GM19035 (cell line): ENCODE results near the gene CFAP300.

ENCODE experiments used
- ATAC-seq: cut with Tn5 transposase; IDR thresholded peaks from one replicate; pipeline ENCODE4 v1.9.1; 2021; ENCODE audit not compliant: unreplicated experiment

Gene CFAP300

DNA sequence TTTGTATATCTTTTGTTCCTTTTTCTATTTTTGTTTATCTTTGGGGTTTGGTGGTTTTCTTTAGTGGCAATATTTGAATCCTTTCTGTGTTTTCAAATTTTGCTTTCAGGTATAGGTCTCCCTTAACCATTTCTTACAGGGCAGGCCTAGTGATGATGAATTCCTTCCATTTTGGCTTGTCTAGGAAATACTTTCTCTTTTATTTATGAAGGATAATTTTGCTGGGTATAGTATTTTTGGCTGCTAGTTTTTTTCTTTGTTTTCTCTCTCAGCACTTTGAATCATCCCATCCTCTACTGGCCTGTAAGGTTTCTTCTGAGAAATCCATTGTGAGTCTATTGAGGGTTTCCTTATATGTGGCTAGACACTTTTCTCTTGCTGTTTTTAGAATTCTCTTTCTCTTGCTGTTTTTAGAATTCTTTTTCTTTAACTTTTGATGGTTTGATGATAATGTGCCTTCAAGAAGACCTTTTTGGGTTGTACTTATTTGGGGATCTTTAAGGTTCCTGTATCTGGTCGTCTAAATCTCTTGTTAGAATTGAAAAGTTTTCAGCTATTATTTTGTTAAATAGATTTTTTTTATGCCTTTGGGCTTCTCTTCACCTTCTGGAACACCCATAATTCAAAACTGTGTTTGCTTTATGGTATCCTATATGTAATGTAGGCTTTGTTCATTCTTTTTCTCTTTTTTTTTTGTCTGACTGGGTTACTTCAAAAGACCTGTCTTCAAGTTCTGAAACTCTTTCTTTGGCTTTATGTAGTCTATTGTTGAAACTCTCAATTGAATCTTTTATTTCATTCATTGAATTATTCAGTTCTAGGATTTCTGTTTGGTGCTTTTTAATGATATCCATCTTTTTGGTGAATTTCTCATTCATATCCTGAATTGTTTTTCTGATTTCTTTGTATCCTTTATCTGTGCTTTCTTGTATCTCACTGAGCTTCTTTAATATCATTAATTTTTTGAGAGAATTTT is 24.5 kb downstream of the CFAP300 start:
- ATAC-seq: no peak

DNA sequence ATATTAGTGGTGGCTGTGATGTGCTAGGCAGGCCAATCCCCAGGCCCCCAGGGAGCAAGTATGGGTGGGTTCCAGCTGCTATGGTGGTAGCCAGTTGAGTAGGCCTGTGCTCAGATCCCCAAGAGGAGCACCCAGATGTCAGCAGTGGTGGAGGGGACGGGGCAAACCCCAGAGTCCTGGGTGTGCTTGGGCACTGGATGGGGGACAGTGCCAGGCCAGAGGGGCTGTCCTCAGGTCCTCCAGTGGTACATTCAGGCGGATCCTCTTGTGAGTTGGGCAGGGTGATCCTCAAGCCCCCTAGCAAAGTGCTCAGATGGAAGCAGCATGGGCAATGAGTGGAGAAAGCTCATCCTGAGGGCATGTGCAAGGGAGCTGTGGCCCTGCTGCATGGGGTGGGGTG is 26.0 kb downstream of the CFAP300 start:
- ATAC-seq: no peak

DNA sequence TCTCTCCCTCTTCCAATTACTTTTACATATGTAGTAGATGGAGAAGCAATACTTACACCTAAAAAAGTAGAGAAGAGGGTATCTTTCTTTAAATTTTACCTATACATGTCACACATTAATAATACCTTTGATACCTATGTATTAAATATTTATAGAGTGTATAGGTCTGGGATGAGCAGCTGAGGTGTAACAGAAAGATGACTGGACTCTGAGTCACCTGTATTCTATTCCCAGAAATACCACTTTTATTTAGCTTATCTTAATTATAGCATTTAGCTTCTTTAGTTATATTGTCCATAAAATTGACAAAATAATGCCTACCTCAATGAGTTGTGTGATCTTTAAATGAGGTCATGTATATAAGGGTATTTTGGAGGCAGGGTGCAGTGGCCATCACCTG is 32.4 kb downstream of the CFAP300 start:
- ATAC-seq: no peak

DNA sequence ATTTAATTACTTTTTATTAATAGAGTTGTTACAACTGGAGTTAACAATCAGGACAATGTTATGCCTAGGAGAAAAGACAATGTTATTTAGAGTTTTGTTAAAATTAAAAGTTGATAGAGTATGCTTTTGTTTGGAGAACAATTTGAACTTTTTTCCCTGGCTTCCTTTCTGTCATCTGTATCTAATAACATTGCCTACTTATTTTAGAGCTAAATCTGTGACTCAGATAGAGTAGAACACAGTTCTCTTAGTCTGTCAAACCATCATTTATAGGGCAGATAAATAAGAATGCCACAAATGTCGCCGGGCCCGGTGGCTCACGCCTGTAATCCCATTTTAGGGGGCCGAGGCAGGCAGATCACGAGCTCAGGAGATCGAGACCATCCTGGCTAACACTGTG is 34.1 kb downstream of the CFAP300 start:
- no peak for ATAC-seq

DNA sequence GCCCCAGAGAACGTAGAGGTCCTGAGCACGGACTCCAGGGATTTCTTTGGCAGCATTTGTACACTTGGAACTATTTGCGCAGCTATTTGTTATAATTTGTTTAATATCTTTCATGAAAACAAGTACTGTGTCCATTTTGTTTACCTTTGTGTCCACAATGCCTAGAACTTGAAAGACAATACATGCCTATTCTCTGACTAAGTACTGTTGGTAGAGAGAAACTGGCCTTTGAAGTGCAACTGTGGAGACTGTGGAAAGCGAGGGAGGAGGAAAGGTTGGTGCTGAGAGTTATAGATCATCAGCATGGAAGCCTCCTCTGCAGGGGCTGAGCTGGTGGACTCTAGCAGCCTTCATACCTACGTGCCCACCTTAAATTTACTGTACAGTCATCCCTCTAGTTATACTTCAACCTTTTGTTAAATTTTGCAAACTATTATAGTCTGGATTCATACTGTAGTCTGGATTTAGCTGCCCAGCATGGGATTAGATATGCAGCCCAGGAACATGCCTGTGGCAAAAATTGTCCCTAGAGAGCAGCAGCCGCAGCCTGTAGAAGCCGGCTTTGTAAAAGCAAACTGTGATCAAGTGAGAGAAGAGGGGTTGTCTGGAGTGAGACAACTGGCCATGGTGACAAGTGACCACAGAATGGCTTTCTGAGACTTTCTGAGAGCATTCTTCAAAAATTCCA is 38.8 kb downstream of the CFAP300 start:
- no peak for ATAC-seq

DNA sequence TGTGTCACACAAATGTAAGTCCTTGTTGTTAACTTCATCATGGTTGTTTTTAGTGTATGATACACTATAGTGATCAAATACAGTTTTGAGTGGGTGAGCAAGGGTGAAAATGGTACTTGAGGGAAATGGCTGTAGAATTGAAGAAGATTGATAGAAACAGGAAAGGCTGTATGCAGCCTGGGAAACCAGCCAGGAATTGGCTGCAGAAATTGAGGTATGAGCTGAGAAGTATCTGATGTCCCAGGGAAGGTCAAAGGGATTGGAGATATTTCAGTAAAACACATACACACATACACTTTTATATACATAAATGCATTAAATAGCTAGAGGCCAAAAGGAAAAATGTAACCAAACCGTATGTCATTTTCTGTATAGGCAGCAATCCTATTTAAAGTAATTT is 49.9 kb downstream of the CFAP300 start:
- no peak for ATAC-seq

DNA sequence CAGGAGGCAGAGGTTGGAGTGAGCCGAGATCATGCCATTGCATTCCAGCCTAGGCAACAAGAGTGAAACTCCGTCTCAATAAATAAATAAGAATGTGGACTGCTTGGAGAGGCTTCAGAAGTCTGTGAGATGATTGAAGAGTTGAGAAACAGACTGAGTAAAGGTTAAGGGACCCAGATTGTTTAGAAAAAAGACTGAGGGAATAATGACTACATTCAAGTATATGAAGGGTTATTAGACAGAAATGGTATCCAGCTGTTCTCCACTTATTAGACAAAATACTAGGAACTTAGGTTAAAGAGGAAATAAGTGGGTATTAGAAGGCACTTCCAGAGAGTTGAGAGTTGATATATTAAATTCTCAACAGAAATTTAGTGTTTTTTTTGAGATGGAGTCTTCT is 52.5 kb downstream of the CFAP300 start:
- ATAC-seq: no peak

DNA sequence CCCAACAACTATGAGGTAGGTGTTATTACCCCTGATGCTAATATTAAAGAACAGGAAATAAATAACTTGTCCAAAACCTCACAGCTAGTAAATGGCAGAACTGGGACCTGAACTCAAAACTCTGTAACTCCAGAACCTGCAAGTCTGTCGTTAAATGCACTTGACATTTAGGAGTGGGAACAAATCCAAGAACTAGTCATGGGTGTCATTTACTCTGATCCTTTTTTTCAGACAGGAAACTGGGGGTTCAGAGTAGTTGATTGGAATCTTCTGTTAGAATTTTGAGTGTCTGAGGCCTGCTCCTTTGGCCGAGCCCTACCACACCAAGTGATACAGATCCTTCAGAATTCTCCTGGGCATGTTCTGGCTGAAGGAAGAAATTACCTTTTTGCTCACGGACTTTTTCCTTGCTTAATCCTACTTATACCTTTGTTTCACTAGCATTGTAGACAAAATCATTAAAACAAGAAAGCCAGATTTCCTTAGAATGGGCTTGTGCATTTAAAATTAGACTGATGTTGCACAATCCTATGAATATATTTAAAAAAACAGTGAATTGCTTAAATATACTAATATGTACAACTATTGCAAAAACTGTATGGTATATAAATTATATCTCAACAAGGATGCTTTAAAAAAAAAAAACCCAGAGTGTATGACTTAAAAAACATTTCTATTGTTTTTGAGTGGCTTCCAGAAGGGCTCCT is 61.6 kb downstream of the CFAP300 start:
- no peak for ATAC-seq

DNA sequence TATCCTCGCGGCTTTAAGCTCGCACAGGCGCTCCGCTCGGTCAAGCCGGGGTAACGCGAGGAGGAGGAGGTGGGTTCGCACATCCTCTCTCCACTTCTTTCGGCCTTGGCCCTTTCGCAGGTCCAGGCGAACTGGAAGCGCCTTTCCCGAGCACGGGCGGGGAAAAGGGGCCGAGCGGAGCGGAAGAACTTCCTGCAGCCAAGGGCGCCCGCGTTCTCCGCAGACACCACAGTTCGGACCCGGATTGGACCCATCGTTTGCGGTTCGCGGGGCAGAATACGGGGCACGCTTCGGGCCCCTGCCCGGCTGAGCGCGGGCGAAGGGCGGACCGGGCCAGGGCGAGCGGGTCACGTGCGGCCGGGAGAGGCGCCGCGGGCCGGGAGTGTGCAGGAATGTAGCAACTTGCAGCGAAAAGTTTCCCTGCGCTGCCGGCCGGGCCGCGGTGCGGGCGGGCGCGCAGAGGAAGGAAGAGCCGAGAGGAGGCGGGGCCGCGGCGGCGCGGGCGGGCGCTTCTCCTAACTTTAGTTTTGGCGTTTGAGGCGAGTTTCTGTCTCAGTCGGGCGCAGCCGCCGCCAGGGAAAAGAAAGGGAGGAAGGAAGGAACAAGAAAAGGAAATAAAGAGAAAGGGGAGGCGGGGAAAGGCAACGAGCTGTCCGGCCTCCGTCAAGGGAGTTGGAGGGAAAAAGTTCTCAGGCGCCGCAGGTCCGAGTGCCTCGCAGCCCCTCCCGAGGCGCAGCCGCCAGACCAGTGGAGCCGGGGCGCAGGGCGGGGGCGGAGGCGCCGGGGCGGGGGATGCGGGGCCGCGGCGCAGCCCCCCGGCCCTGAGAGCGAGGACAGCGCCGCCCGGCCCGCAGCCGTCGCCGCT is 62.9 kb downstream of the CFAP300 start, which contains the start of gene YAP1:
Gene YAP1, plus strand, starts transcription at position 552 of the 865 bp plus-strand sequence. CDS start 402 bp downstream, outside the sequence.
- peak; percentile 81 for ATAC-seq

DNA sequence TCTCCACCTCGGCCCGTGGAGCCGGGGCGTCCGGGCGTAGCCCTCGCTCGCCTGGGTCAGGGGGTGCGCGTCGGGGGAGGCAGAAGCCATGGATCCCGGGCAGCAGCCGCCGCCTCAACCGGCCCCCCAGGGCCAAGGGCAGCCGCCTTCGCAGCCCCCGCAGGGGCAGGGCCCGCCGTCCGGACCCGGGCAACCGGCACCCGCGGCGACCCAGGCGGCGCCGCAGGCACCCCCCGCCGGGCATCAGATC is 63.4 kb downstream of the CFAP300 start:
- ATAC-seq: peak; percentile 33

DNA sequence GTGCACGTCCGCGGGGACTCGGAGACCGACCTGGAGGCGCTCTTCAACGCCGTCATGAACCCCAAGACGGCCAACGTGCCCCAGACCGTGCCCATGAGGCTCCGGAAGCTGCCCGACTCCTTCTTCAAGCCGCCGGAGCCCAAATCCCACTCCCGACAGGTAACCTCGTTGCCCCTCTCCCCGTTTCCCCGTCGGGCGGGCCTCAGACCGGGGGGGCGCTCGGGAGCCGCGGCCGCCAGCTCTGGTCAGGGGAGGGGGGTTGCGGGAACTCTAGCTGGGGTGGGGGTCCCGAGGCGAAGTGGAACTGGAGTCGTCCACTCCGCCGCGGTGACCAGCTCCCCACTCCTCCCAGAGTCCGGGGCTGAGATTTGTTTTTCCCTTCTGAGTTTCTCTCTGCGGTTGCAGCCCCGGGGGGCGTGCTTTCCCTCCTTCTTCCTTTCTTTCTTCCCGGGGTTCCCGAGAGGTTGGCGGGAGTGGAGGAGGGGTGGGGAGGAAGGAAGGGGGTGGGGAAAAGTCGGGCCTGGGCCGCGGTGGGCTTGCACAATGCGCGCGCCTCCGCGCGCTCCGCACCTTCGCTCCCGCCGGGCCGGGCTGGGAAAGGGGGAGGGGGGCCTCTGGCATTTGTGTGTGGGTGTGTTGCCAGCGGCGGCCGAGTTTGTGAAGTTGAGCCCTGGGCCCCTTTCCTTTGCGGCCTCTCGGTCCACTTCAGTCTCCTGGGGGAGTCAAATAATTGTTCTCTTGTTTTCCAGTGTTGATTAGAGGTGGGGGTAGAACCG is 64.0 kb downstream of the CFAP300 start:
- no peak for ATAC-seq

DNA sequence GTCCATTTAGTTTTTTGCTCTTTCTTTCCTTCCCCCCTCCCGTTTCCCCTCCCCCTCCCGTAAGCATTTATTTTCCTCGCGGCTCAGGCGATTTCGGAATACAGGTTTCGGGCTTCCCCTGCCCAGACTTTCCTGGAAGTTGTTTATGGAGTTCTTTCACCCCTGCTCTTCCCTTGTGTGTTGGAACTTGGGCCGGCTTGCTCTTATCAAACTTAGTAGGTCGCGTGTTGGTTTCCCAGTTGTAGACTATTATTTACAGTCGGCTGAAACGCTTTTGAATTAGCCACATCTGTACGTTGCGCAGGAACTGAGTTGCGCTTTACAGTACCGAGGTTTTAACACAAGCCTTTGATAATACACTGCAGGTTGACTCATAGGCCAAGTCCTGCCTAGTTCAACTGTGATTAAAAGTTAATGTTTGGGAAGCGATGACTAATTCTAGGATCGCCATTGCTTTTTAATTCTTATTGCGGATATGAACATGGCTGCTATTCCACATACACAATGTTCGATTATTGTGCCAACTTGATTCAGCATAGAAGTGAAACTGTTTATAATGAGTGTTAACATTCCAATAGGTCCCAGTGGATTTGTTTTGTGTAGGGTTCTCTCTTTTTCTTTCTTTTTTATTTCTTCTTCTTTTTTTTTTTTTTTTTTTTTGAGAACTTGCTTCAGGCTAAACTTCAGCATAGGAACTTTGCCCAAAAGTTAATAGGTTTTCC is 64.7 kb downstream of the CFAP300 start:
- ATAC-seq: no peak

DNA sequence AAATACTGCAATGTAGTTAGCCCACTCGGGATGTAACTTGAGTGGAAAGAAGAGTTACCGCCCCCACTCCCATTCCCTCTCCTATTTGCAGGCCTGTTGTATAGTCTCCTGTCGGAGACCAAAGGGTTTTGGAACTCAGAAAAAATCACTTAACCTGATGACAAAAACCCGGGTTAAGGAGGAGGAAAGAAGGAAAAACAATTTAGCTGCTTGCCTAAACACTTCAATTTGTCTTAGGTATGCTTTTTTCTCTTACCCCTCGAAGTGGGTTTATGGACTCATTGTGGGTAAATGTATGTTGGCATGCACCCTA is 65.2 kb downstream of the CFAP300 start:
- no peak for ATAC-seq

DNA sequence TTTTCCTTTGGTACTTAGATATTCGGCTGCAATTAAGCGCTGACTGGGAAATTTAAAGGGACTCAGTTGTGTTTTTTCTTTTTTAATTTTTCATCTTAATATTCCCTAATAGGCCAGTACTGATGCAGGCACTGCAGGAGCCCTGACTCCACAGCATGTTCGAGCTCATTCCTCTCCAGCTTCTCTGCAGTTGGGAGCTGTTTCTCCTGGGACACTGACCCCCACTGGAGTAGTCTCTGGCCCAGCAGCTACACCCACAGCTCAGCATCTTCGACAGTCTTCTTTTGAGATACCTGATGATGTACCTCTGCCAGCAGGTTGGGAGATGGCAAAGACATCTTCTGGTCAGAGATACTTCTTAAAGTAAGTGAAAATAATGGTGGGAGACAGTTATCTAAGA is 66.8 kb downstream of the CFAP300 start:
- no peak for ATAC-seq

DNA sequence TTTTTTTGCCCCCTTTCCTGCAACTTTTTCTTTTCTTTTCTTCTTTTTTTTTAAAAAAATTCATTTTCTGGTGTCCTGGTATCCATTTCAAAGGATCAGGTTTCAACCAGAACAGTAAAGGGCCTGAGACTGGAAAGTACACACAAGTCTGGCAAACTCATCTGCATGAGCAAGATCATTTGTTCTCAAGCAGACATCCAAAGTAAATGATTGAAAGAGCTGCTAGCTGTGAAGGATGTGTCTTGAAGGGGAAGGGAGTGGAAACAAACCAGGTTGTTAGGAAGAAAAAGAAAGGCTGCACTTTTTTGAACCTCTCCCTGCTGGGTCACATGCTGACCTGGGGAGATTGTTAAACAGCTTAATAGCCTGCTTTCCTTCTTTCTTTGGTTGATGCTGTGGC is 68.3 kb downstream of the CFAP300 start:
- no peak for ATAC-seq

DNA sequence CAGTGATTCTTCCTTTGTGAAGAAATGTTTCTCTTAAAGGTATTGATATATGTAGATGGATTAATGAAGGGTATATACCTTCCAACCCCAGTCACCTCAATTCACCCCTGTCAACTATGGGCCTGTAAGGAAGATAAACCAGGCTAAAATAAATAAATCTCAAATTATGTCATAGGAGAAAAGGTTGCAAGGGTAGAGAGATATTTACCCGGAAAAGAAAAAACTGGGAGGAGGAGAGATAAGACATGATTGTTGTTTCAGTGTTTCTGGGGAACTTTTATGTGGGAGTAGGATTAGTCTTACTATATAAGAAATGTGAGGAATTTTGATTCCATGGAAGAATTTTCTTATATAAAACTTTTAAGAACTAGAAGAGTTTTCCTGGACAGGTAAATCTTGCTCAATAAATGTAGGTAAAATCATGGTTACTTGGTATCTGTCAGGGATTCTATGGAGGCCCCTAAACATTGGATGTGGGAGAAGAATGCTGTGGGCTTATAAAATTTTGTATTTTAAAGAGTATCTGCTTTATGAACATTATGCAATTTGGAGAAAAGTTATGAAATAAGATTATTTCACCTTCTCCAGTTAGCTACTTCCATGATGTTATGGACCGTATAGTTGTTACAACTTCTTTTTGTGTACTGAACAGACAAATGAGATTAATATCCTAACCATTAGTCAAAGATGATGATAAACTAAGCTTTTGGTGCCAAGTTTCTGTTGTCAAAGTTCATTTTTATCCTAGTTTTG is 69.4 kb downstream of the CFAP300 start:
- no peak for ATAC-seq

DNA sequence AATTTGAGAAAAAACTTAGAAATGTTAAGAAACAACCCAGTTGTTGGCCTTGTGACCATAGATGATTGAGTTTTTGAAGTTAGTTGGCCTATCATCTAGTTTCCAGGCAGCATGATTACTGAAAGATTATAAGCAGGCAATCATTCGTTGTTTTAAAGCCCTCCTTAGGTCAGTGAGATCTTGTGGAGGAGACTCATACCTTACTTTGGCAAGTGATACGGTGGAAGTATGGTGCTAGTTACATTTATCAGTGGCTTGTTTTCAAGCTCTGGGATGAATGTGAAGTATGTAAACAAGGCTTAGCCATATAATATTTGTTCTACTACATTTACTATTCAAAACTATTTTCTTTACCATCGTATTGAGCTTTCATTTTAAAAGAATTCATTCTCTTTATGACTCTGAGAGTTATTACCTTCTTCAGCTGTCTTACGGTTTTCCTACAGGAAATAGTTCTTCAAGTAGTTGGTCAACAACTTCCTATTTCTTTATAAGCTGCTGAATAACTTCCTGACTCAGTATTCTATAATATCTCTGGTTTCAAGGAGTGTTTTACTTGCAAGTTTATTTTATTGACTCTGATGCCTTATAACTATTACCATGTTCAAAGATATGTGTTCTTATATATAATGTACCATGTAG is 70.4 kb downstream of the CFAP300 start:
- no peak for ATAC-seq

DNA sequence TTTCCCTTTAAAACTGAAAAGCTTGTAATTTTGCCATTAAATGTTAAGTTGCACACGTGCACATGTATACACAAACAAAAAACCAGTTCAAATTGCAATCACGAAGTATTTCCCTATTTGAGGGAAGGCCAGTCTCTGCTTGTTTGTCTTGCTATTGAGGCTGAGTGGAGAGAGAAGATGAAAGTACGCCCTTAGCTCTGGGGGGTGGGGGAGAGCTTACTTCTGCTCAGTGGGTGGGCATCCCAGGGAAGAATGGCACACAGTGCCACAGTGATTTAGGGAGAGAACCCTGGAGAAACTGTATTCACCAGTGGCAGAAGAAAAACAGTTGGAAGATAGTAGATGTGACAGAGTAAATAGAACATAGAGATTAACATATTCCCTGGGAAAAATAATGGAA is 71.7 kb downstream of the CFAP300 start:
- no peak for ATAC-seq
